Endothelial cell of umbilical vein (primary cell): ENCODE results near the gene ADARB2.

Source experiments
- CTCF ChIP-seq, 2 donors: IDR thresholded peaks; 1 replicate in 1 of 2; 2 replicates in 1 of 2; pipeline ENCODE4 v1.5.1; 2011; ENCODE audit warnings: low read length in 2 of 2, mild to moderate bottlenecking in 2 of 2, moderate library complexity in 2 of 2, control low read depth in 1 of 2, inconsistent platforms in 1 of 2, low read depth in 1 of 2; ENCODE audit not compliant: insufficient read depth in 1 of 2; ENCODE audit errors: extremely low read depth in 1 of 2
- EZH2 ChIP-seq: IDR thresholded peaks from 2 replicates; pipeline ENCODE4 v1.6.1; 2012; ENCODE audit warnings: borderline replicate concordance, low read depth, mild to moderate bottlenecking, moderate library complexity, low read length, inconsistent platforms; ENCODE audit not compliant: severe bottlenecking
- MAX ChIP-seq: IDR thresholded peaks from 2 replicates; pipeline ENCODE4 v1.6.1; 2011; ENCODE audit not compliant: insufficient read depth, insufficient read length

GRCh38 chr10:1187855-1188557, 549.3 kb downstream of the ADARB2 start:
- TF ChIP-seq CTCF (IDR thresholded peaks at IDR 0.05; ENCODE audit: extremely low read depth in 1 of 2, insufficient read depth in 1 of 2, low read depth in 1 of 2, low read length in 2 of 2) (no peak), MAX (no peak), EZH2 (no peak)
